HEK293 (cell line): ENCODE data around the gene SLC10A7.

Source experiments
- HOXA7 ChIP-seq: sonication (generic); formaldehyde crosslinking; IDR thresholded peaks from 2 replicates; pipeline ENCODE4 v1.8.1; 2022; ENCODE audit warnings: missing genetic modification reagents, borderline replicate concordance
- KLF9 ChIP-seq: fragments of 450-650 bp; formaldehyde crosslinking; IDR thresholded peaks from 2 replicates; pipeline ENCODE4 v1.5.1; 2016; ENCODE audit warnings: missing biosample characterization, missing genetic modification characterization, low read depth
- MEIS1 ChIP-seq: sonication (generic); formaldehyde crosslinking; IDR thresholded peaks from 2 replicates; pipeline ENCODE4 v1.8.1; 2022; ENCODE audit warnings: missing genetic modification reagents, mild to moderate bottlenecking, borderline replicate concordance
- PRDM1 ChIP-seq: fragments of 450-650 bp; formaldehyde crosslinking; IDR thresholded peaks from 2 replicates; pipeline ENCODE4; 2016; ENCODE audit warnings: missing biosample characterization, missing genetic modification characterization
- SETDB1 ChIP-seq: IDR thresholded peaks from one replicate; pipeline ENCODE4 v1.6.1; 2017; ENCODE audit warnings: mild to moderate bottlenecking, low read length, moderate library complexity, mixed read lengths; ENCODE audit not compliant: insufficient read length
- ZBTB1 ChIP-seq: fragments of 450-650 bp; formaldehyde crosslinking; IDR thresholded peaks from 2 replicates; pipeline ENCODE4 v1.5.1; 2016; ENCODE audit warnings: missing biosample characterization, missing genetic modification characterization
- ZNF174 ChIP-seq: fragments of 450-650 bp; formaldehyde crosslinking; IDR thresholded peaks from 2 replicates; pipeline ENCODE4 v1.5.0; 2017; ENCODE audit warnings: missing biosample characterization, mild to moderate bottlenecking, missing genetic modification characterization
- ZNF239 ChIP-seq: fragments of 450-650 bp; formaldehyde crosslinking; IDR thresholded peaks from 2 replicates; pipeline ENCODE4 v1.5.1; 2016; ENCODE audit warnings: missing biosample characterization, missing genetic modification characterization
- TF ChIP-seq, protein P1 (sequence below): fragments of 450-650 bp; formaldehyde crosslinking; IDR thresholded peaks from 2 replicates; pipeline ENCODE4 v1.5.1; 2016; ENCODE audit warnings: missing biosample characterization, missing genetic modification characterization
- TF ChIP-seq, protein P2 (sequence below): fragments of 450-650 bp; IDR thresholded peaks from 2 replicates; pipeline ENCODE4 v1.5.1; 2018; ENCODE audit warnings: missing biosample characterization, missing genetic modification characterization
- TF ChIP-seq, protein P3 (sequence below): fragments of 450-650 bp; IDR thresholded peaks from 2 replicates; pipeline ENCODE4 v1.5.1; 2018; ENCODE audit warnings: missing biosample characterization, mild to moderate bottlenecking, missing genetic modification characterization
- TF ChIP-seq, protein P4 (sequence below): fragments of 450-650 bp; formaldehyde crosslinking; IDR thresholded peaks from 2 replicates; pipeline ENCODE4 v1.5.1; 2016; ENCODE audit warnings: missing biosample characterization, missing genetic modification characterization
- TF ChIP-seq, protein P5 (sequence below): fragments of 450-650 bp; formaldehyde crosslinking; IDR thresholded peaks from 2 replicates; pipeline ENCODE4 v1.5.1; 2016; ENCODE audit warnings: missing biosample characterization, missing genetic modification characterization

DNA sequence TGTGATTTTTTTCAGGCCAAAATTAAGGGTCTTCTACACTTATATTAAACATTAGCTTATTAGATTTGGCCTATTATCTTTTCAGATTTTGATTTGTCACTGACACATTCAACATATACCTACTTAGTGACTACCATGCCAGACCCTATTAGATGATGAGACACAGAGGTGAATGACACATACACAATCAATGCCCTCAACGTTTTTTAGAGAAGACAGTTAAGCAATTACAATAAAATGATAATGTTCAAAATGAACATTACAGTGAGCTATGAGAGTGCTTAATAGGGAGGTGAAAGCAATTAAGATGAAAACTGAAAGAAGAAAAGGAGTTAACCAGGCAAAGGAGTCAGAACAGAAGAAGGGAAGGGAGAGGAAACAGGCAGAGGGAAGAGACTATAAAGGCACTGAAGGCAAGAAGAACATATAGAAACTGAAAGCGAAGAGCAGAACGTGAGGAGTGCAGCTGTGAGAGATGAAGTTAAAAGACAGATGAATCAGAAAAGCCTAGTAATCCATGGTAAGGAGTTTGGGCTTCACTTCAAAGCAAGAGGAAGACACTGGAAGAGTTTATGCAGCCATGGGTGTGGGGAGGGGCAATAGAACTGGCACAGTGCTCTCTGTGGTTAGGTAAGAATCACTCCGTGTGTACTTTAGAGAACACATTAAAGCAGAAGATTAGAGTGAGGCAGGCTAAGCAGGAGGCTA, 188.4 kb downstream of the SLC10A7 start:
- TF ChIP-seq SETDB1 (no peak), ZBTB1 (tag by site-specific recombination) (no peak), PRDM1 (tag by site-specific recombination) (no peak), MEIS1 (CRISPR knock-in tag) (no peak), KLF9 (tag by site-specific recombination) (no peak), ZNF239 (no peak), HOXA7 (CRISPR knock-in tag) (no peak), ZNF174 (tag by site-specific recombination) (no peak)
- TF ChIP-seq, protein P1, sequence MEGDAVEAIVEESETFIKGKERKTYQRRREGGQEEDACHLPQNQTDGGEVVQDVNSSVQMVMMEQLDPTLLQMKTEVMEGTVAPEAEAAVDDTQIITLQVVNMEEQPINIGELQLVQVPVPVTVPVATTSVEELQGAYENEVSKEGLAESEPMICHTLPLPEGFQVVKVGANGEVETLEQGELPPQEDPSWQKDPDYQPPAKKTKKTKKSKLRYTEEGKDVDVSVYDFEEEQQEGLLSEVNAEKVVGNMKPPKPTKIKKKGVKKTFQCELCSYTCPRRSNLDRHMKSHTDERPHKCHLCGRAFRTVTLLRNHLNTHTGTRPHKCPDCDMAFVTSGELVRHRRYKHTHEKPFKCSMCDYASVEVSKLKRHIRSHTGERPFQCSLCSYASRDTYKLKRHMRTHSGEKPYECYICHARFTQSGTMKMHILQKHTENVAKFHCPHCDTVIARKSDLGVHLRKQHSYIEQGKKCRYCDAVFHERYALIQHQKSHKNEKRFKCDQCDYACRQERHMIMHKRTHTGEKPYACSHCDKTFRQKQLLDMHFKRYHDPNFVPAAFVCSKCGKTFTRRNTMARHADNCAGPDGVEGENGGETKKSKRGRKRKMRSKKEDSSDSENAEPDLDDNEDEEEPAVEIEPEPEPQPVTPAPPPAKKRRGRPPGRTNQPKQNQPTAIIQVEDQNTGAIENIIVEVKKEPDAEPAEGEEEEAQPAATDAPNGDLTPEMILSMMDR (tag by site-specific recombination): no peak
- TF ChIP-seq, protein P2, sequence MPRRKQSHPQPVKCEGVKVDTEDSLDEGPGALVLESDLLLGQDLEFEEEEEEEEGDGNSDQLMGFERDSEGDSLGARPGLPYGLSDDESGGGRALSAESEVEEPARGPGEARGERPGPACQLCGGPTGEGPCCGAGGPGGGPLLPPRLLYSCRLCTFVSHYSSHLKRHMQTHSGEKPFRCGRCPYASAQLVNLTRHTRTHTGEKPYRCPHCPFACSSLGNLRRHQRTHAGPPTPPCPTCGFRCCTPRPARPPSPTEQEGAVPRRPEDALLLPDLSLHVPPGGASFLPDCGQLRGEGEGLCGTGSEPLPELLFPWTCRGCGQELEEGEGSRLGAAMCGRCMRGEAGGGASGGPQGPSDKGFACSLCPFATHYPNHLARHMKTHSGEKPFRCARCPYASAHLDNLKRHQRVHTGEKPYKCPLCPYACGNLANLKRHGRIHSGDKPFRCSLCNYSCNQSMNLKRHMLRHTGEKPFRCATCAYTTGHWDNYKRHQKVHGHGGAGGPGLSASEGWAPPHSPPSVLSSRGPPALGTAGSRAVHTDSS (tag by site-specific recombination): no peak
- TF ChIP-seq, protein P3, sequence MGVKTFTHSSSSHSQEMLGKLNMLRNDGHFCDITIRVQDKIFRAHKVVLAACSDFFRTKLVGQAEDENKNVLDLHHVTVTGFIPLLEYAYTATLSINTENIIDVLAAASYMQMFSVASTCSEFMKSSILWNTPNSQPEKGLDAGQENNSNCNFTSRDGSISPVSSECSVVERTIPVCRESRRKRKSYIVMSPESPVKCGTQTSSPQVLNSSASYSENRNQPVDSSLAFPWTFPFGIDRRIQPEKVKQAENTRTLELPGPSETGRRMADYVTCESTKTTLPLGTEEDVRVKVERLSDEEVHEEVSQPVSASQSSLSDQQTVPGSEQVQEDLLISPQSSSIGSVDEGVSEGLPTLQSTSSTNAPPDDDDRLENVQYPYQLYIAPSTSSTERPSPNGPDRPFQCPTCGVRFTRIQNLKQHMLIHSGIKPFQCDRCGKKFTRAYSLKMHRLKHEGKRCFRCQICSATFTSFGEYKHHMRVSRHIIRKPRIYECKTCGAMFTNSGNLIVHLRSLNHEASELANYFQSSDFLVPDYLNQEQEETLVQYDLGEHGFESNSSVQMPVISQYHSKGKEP (tag by site-specific recombination): no peak
- TF ChIP-seq, protein P4, sequence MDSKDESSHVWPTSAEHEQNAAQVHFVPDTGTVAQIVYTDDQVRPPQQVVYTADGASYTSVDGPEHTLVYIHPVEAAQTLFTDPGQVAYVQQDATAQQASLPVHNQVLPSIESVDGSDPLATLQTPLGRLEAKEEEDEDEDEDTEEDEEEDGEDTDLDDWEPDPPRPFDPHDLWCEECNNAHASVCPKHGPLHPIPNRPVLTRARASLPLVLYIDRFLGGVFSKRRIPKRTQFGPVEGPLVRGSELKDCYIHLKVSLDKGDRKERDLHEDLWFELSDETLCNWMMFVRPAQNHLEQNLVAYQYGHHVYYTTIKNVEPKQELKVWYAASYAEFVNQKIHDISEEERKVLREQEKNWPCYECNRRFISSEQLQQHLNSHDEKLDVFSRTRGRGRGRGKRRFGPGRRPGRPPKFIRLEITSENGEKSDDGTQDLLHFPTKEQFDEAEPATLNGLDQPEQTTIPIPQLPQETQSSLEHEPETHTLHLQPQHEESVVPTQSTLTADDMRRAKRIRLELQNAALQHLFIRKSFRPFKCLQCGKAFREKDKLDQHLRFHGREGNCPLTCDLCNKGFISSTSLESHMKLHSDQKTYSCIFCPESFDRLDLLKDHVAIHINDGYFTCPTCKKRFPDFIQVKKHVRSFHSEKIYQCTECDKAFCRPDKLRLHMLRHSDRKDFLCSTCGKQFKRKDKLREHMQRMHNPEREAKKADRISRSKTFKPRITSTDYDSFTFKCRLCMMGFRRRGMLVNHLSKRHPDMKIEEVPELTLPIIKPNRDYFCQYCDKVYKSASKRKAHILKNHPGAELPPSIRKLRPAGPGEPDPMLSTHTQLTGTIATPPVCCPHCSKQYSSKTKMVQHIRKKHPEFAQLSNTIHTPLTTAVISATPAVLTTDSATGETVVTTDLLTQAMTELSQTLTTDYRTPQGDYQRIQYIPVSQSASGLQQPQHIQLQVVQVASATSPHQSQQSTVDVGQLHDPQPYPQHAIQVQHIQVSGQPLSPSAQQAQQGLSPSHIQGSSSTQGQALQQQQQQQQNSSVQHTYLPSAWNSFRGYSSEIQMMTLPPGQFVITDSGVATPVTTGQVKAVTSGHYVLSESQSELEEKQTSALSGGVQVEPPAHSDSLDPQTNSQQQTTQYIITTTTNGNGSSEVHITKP (tag by site-specific recombination): 0 out of 2 replicates have a peak, but pooled peaks have one; percentile 56
- TF ChIP-seq, protein P5, sequence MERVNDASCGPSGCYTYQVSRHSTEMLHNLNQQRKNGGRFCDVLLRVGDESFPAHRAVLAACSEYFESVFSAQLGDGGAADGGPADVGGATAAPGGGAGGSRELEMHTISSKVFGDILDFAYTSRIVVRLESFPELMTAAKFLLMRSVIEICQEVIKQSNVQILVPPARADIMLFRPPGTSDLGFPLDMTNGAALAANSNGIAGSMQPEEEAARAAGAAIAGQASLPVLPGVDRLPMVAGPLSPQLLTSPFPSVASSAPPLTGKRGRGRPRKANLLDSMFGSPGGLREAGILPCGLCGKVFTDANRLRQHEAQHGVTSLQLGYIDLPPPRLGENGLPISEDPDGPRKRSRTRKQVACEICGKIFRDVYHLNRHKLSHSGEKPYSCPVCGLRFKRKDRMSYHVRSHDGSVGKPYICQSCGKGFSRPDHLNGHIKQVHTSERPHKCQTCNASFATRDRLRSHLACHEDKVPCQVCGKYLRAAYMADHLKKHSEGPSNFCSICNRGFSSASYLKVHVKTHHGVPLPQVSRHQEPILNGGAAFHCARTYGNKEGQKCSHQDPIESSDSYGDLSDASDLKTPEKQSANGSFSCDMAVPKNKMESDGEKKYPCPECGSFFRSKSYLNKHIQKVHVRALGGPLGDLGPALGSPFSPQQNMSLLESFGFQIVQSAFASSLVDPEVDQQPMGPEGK (tag by site-specific recombination): no peak
